ENCODE data around the gene PAK5. TPM values are rescaled to one million over a fixed set of nuclear protein-coding genes. Genes with fewer than 3 reads are reported as not detected.
A peak's percentile ranks its signal among the peaks of the same experiment; 100 is the strongest.

PAK5 gene
- total RNA-seq, 1 donor from 2014 or later: 0.16 TPM

DNA sequence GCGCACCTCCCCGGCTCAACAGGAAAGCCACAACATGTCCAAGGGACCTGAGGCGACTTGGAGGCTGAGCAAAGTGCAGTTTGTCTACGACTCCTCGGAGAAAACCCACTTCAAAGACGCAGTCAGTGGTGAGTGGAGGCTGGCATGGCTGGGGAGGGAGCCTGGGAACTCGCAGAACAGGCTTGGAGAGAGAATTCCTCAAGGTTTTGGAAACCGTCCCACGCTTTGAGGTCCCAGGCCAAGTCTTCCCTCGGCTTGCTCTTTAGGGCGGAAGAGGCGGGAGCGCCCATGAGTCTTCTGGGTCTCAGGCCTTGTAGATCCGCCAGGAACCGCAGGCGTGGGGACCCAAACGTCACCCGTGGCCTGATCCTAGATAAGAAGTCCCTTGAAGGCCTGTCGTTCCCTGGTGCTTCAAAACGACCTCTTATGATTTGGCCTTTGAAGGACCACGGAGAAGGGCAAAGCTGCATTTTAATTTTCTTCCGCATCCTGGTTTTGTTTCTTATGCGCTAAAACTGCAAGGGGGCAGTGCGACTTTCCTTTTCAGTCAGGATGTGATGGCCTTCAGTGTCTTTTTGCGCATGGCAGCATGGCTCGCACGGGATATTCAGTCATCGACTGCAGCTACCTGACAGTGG lies 322.5 kb downstream of the PAK5 start:
- Histone ChIP-seq H3K27me3 (ENCODE audit: insufficient read depth, low read length) (peaks cover 51% of the 10 kb centered on the region), H3K4me2 (ENCODE audit: low read length) (peak overlapping the region; percentile 76), H3K27ac (ENCODE audit: low read depth, low read length) (no peak overlapping the region), H4K20me1 (ENCODE audit: insufficient read depth, low read length) (no peaks in the 10 kb centered on the region), H3K4me3 (ENCODE audit: insufficient read depth, low read depth, low read length) (no peak overlapping the region), H3K9ac (ENCODE audit: low read length) (no peak overlapping the region), H3K9me3 (ENCODE audit: insufficient read depth, low read depth, low read length) (no peaks in the 10 kb centered on the region), H3K36me3 (ENCODE audit: insufficient read depth, low read length) (no peaks in the 10 kb centered on the region), H3K79me2 (ENCODE audit: insufficient read depth, low read length) (no peaks in the 10 kb centered on the region), H3K4me1 (ENCODE audit: insufficient read depth, low read length) (peaks cover 3% of the 10 kb centered on the region), H2AFZ (ENCODE audit: low read depth, low read length) (no peak overlapping the region)
- H3K27ac Mint-ChIP-seq (ENCODE audit: unreplicated experiment): no peak overlapping the region
- peaks cover 3% of the 10 kb centered on the region for H3K9me3 Mint-ChIP-seq (ENCODE audit: unreplicated experiment)
- peaks cover 53% of the 10 kb centered on the region for H3K27me3 Mint-ChIP-seq (ENCODE audit: low read depth, unreplicated experiment)
- DNase-seq (ENCODE audit: low read depth): no peak
- H3K36me3 Mint-ChIP-seq (ENCODE audit: low read depth, unreplicated experiment): no peaks in the 10 kb centered on the region
- FAIRE-seq: no peak
- TF ChIP-seq EZH2 (IDR thresholded peaks at IDR 0.05; ENCODE audit: insufficient read depth, low read length): peak; percentile 59
- TF ChIP-seq, protein P1, sequence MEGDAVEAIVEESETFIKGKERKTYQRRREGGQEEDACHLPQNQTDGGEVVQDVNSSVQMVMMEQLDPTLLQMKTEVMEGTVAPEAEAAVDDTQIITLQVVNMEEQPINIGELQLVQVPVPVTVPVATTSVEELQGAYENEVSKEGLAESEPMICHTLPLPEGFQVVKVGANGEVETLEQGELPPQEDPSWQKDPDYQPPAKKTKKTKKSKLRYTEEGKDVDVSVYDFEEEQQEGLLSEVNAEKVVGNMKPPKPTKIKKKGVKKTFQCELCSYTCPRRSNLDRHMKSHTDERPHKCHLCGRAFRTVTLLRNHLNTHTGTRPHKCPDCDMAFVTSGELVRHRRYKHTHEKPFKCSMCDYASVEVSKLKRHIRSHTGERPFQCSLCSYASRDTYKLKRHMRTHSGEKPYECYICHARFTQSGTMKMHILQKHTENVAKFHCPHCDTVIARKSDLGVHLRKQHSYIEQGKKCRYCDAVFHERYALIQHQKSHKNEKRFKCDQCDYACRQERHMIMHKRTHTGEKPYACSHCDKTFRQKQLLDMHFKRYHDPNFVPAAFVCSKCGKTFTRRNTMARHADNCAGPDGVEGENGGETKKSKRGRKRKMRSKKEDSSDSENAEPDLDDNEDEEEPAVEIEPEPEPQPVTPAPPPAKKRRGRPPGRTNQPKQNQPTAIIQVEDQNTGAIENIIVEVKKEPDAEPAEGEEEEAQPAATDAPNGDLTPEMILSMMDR (IDR thresholded peaks at IDR 0.05; ENCODE audit: insufficient read depth, low read depth, low read length): no peak
- peaks cover 8% of the 10 kb centered on the region for H3K4me1 Mint-ChIP-seq (ENCODE audit: low read depth, unreplicated experiment)
- H3K4me3 Mint-ChIP-seq (ENCODE audit: unreplicated experiment): peak overlapping the region; percentile 79

DNA sequence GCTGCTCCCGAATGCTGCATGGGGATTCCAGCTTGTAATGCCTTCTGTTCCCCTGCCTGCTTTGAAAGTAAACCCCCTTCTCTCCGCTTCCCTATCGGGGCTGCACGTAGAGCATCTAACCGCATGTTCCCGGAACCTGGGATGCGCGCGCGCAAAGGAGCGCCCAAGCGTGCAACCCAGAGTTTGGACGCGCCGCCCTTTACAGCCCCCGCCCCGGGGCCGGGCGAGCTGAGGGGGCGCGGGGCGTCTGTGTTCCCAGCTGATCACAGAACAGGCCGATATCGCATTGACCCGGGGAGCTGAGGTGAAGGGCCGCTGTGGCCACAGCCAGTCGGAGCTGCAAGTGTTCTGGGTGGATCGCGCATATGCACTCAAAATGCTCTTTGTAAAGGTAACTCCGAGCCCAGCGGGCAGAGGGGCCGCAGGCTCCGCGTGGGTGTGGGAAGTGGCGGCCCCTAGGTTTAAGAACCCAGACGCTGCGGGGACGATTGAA lies 323.1 kb downstream of the PAK5 start:
- H3K9me3 Mint-ChIP-seq (ENCODE audit: unreplicated experiment): peaks cover 3% of the 10 kb centered on the region
- Histone ChIP-seq H3K4me2 (ENCODE audit: low read length) (peak overlapping the region; percentile 76), H3K36me3 (ENCODE audit: insufficient read depth, low read length) (no peaks in the 10 kb centered on the region), H3K27ac (ENCODE audit: low read depth, low read length) (no peak overlapping the region), H3K27me3 (ENCODE audit: insufficient read depth, low read length) (peaks cover 52% of the 10 kb centered on the region), H3K9me3 (ENCODE audit: insufficient read depth, low read depth, low read length) (no peaks in the 10 kb centered on the region), H3K9ac (ENCODE audit: low read length) (no peak overlapping the region), H4K20me1 (ENCODE audit: insufficient read depth, low read length) (no peaks in the 10 kb centered on the region), H3K4me3 (ENCODE audit: insufficient read depth, low read depth, low read length) (peak overlapping the region; percentile 5), H3K4me1 (ENCODE audit: insufficient read depth, low read length) (peaks cover 3% of the 10 kb centered on the region), H2AFZ (ENCODE audit: low read depth, low read length) (no peak overlapping the region), H3K79me2 (ENCODE audit: insufficient read depth, low read length) (no peaks in the 10 kb centered on the region)
- no peaks in the 10 kb centered on the region for H3K36me3 Mint-ChIP-seq (ENCODE audit: low read depth, unreplicated experiment)
- H3K27me3 Mint-ChIP-seq (ENCODE audit: low read depth, unreplicated experiment): peaks cover 53% of the 10 kb centered on the region
- FAIRE-seq (no peak), DNase-seq (ENCODE audit: low read depth) (no peak)
- H3K4me1 Mint-ChIP-seq (ENCODE audit: low read depth, unreplicated experiment): peaks cover 8% of the 10 kb centered on the region
- TF ChIP-seq, protein P1 (IDR thresholded peaks at IDR 0.05; ENCODE audit: insufficient read depth, low read depth, low read length): no peak
- TF ChIP-seq EZH2 (IDR thresholded peaks at IDR 0.05; ENCODE audit: insufficient read depth, low read length): peak; percentile 69
- no peak overlapping the region for H3K27ac Mint-ChIP-seq (ENCODE audit: unreplicated experiment)
- peak overlapping the region; percentile 79 for H3K4me3 Mint-ChIP-seq (ENCODE audit: unreplicated experiment)

DNA sequence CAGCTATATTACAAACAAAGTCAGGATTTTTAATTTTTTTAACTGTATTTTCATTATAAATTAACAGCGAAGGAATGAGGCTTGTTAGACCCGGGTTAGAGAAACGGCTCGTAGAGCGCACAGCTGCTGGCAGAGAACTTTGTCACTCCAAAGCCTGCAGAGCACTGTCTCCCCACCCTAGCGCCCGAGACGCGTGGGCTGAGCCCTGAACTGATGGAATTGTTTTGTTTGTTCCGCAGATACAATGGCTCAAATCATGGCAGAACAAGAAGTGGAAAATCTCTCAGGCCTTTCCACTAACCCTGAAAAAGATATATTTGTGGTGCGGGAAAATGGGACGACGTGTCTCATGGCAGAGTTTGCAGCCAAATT lies 323.7 kb downstream of the PAK5 start:
- TF ChIP-seq, protein P1 (IDR thresholded peaks at IDR 0.05; ENCODE audit: insufficient read depth, low read depth, low read length): no peak
- peak; percentile 31 for TF ChIP-seq EZH2 (IDR thresholded peaks at IDR 0.05; ENCODE audit: insufficient read depth, low read length)
- peaks cover 3% of the 10 kb centered on the region for H3K4me1 ChIP-seq (ENCODE audit: insufficient read depth, low read length)
- H3K4me3 ChIP-seq (ENCODE audit: insufficient read depth, low read depth, low read length): no peak overlapping the region
- no peaks in the 10 kb centered on the region for H4K20me1 ChIP-seq (ENCODE audit: insufficient read depth, low read length)
- Mint-ChIP-seq H3K36me3 (ENCODE audit: low read depth, unreplicated experiment) (no peaks in the 10 kb centered on the region), H3K4me3 (ENCODE audit: unreplicated experiment) (peak overlapping the region; percentile 79), H3K27ac (ENCODE audit: unreplicated experiment) (no peak overlapping the region), H3K9me3 (ENCODE audit: unreplicated experiment) (peaks cover 3% of the 10 kb centered on the region), H3K4me1 (ENCODE audit: low read depth, unreplicated experiment) (peaks cover 8% of the 10 kb centered on the region), H3K27me3 (ENCODE audit: low read depth, unreplicated experiment) (peaks cover 50% of the 10 kb centered on the region)
- no peaks in the 10 kb centered on the region for H3K9me3 ChIP-seq (ENCODE audit: insufficient read depth, low read depth, low read length)
- H3K27ac ChIP-seq (ENCODE audit: low read depth, low read length): no peak overlapping the region
- no peaks in the 10 kb centered on the region for H3K36me3 ChIP-seq (ENCODE audit: insufficient read depth, low read length)
- H3K9ac ChIP-seq (ENCODE audit: low read length): no peak overlapping the region
- peak overlapping the region; percentile 76 for H3K4me2 ChIP-seq (ENCODE audit: low read length)
- H3K79me2 ChIP-seq (ENCODE audit: insufficient read depth, low read length): no peaks in the 10 kb centered on the region
- peaks cover 57% of the 10 kb centered on the region for H3K27me3 ChIP-seq (ENCODE audit: insufficient read depth, low read length)
- no peak for DNase-seq (ENCODE audit: low read depth)
- FAIRE-seq: no peak
- H2AFZ ChIP-seq (ENCODE audit: low read depth, low read length): no peak overlapping the region
